Measurements from ENCODE around the gene SPG7. TPM values are rescaled to one million over a fixed set of nuclear protein-coding genes. Genes with fewer than 3 reads are reported as not detected.

The SPG7 gene
- total and polyA plus RNA-seq, 4 experiments from 2014 or later: 46.4 to 160 (median 103) TPM

DNA sequence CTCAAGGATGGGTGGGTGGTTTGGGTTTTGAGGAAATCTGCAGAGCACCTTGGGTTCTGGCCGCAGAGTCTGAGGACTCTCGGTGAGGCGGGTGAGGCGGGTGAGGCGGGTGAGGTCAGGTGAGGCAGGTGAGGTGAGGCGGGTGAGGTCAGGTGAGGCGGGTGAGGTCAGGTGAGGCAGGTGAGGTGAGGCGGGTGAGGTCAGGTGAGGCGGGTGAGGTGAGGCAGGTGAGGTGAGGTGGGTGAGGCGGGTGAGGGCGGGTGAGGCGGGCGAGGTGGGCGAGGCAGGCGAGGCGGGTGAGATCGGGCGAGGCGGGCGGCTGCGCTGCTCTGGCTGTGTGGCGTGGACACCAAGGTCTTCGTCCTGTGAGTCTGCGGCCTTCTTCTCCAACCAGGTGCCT, 28.2 kb downstream of the SPG7 start:
- intact Hi-C loops (cut with micrococcal nuclease): no loop called here
- H3K27me3 Mint-ChIP-seq: no peaks in the 10 kb centered on the region
- H3K4me3 Mint-ChIP-seq: no peak overlapping the region
- no peak for DNase-seq
- Histone ChIP-seq H3K4me1 (ENCODE audit: insufficient read depth, low read length) (peaks cover 25% of the 10 kb centered on the region), H3K27me3 (ENCODE audit: insufficient read depth, low read length) (no peaks in the 10 kb centered on the region), H3K4me3 (ENCODE audit: low read length in 2 of 2) (no peak overlapping the region), H3K36me3 (ENCODE audit: insufficient read depth, low read length) (peaks cover 31% of the 10 kb centered on the region), H3K9me3 (ENCODE audit: control insufficient read depth in 1 of 2, low read length in 2 of 2) (no peaks in the 10 kb centered on the region), H3K27ac (ENCODE audit: low read depth, low read length) (no peak overlapping the region)
- CTCF ChIA-PET (ENCODE audit: partially characterized antibody): no interaction called here
- no peaks in the 10 kb centered on the region for H3K9me3 Mint-ChIP-seq
- peaks cover 15 to 41% of the 10 kb centered on the region in 2 donors for H3K36me3 Mint-ChIP-seq
- H3K27ac Mint-ChIP-seq: peak overlapping the region in 4 of 7 donors; percentile 23 to 64 (median 46)
- H3K4me1 Mint-ChIP-seq: peaks cover 16 to 27% (median 20%) of the 10 kb centered on the region in 4 donors
- POLR2A ChIA-PET (ENCODE audit: partially characterized antibody): no interaction called here

DNA sequence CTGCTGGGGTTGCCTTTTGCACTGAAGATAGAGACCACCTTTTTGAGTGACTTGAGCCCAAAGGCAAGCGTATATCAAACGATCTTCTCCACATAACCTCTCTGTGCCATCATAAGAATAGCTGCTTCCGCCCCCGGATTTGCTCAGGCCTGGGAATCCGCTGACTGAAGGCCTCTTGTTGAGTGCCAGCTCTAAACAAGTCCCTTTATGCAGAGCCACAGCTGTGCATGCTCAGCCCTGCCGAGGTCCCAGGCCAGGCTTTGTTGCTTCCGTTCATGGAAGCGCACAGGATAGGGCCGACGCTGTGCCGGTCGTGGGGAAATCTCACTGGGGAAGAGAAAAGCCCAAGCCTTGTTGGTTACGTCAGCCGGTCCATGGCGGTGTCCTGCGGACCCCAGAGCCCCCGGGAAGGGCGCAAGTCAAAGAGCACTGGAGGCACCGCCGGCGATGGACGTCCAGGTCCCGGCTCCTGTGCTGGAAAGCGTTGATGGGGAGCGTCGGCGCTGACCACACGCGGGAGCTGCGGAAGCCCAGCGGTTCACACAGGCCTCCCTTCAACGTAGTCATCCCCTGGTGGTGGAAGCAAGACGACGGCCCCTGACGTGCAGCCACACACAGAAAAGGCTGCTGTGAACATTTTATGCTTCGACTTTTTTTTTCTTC, 28.8 kb downstream of the SPG7 start:
- Histone ChIP-seq H3K9me3 (ENCODE audit: control insufficient read depth in 1 of 2, low read length in 2 of 2) (no peaks in the 10 kb centered on the region), H3K4me1 (ENCODE audit: insufficient read depth, low read length) (peaks cover 25% of the 10 kb centered on the region), H3K36me3 (ENCODE audit: insufficient read depth, low read length) (peaks cover 27% of the 10 kb centered on the region), H3K27me3 (ENCODE audit: insufficient read depth, low read length) (no peaks in the 10 kb centered on the region), H3K27ac (ENCODE audit: low read depth, low read length) (no peak overlapping the region), H3K4me3 (ENCODE audit: low read length in 2 of 2) (no peak overlapping the region)
- Mint-ChIP-seq H3K27ac (peak overlapping the region in 5 of 7 donors; percentile 23 to 87 (median 50)), H3K4me3 (no peak overlapping the region), H3K27me3 (no peaks in the 10 kb centered on the region), H3K36me3 (peaks cover 15 to 39% of the 10 kb centered on the region in 2 donors), H3K4me1 (peaks cover 16 to 27% (median 20%) of the 10 kb centered on the region in 4 donors), H3K9me3 (no peaks in the 10 kb centered on the region)
- DNase-seq: no peak
- intact Hi-C loops (cut with micrococcal nuclease): no loop called here
- ChIA-PET POLR2A (ENCODE audit: partially characterized antibody) (no interaction called here), CTCF (ENCODE audit: partially characterized antibody) (interaction anchor here (0.6 kb wide), 1 partner anchor 34 kb away, joined by 3 read pairs; no protein-coding TSS in a partner anchor)

DNA sequence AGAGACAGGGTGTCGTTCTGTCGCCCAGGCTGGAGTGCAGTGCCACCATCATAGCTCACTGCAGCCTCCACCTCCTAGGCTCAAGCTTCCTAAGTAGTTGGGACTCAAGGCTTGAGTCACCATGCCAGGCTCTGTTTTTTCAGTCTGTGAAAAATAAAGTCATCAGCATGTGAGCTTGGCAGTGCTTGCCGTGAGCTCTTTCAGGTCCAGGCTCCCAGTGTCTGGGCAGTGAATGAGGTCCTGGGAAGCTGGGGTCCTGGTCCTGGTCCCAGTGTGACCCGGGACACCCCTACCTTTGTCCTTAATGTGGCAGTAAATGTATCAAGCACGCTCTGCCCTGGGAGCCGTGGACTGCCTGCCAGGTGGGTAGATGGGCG, 29.3 kb downstream of the SPG7 start:
- DNase-seq: no peak
- H3K27me3 Mint-ChIP-seq: no peaks in the 10 kb centered on the region
- peaks cover 13 to 40% of the 10 kb centered on the region in 2 donors for H3K36me3 Mint-ChIP-seq
- no peaks in the 10 kb centered on the region for H3K27me3 ChIP-seq (ENCODE audit: insufficient read depth, low read length)
- no peak overlapping the region for H3K4me3 ChIP-seq (ENCODE audit: low read length in 2 of 2)
- peaks cover 25% of the 10 kb centered on the region for H3K4me1 ChIP-seq (ENCODE audit: insufficient read depth, low read length)
- intact Hi-C loops (cut with micrococcal nuclease): no loop called here
- CTCF ChIA-PET (ENCODE audit: partially characterized antibody): no interaction called here
- peaks cover 24% of the 10 kb centered on the region for H3K36me3 ChIP-seq (ENCODE audit: insufficient read depth, low read length)
- POLR2A ChIA-PET (ENCODE audit: partially characterized antibody): no interaction called here
- H3K27ac ChIP-seq (ENCODE audit: low read depth, low read length): no peak overlapping the region
- H3K27ac Mint-ChIP-seq: peak overlapping the region in 1 of 7 donors; percentile 25
- no peak overlapping the region for H3K4me3 Mint-ChIP-seq
- peaks cover 16 to 27% (median 20%) of the 10 kb centered on the region in 4 donors for H3K4me1 Mint-ChIP-seq
- no peaks in the 10 kb centered on the region for H3K9me3 Mint-ChIP-seq
- no peaks in the 10 kb centered on the region for H3K9me3 ChIP-seq (ENCODE audit: control insufficient read depth in 1 of 2, low read length in 2 of 2)

DNA sequence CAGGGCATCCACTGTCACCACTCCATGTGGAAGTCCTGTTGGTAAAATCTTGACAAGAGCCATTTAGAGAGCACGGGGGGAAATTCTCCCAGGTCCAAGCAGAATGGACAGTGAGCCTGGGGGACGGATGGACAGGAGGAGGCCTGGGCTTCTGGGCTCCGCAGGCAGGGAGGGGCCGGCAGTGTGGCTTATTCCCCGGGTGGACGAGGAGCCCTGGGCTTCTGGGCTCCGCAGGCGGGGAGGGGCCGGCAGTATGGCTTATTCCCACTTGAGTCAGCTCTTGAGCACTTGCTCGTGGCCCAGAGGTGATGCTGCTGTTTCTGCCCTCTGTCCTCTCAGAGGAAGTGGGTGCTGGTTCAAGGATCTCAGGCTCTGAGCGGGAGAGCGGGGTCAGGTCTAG, 30.1 kb downstream of the SPG7 start:
- H3K4me3 Mint-ChIP-seq: no peak overlapping the region
- H3K36me3 ChIP-seq (ENCODE audit: insufficient read depth, low read length): peaks cover 20% of the 10 kb centered on the region
- H3K4me3 ChIP-seq (ENCODE audit: low read length in 2 of 2): no peak overlapping the region
- ChIA-PET CTCF (ENCODE audit: partially characterized antibody) (no interaction called here), POLR2A (ENCODE audit: partially characterized antibody) (no interaction called here)
- H3K36me3 Mint-ChIP-seq: peaks cover 11 to 42% of the 10 kb centered on the region in 2 donors
- H3K27me3 ChIP-seq (ENCODE audit: insufficient read depth, low read length): no peaks in the 10 kb centered on the region
- no peaks in the 10 kb centered on the region for H3K9me3 Mint-ChIP-seq
- intact Hi-C loops (cut with micrococcal nuclease): no loop called here
- peaks cover 16 to 27% (median 20%) of the 10 kb centered on the region in 4 donors for H3K4me1 Mint-ChIP-seq
- H3K4me1 ChIP-seq (ENCODE audit: insufficient read depth, low read length): peaks cover 24% of the 10 kb centered on the region
- peak overlapping the region in 1 of 7 donors; percentile 22 for H3K27ac Mint-ChIP-seq
- H3K27me3 Mint-ChIP-seq: no peaks in the 10 kb centered on the region
- no peak for DNase-seq
- no peaks in the 10 kb centered on the region for H3K9me3 ChIP-seq (ENCODE audit: control insufficient read depth in 1 of 2, low read length in 2 of 2)
- no peak overlapping the region for H3K27ac ChIP-seq (ENCODE audit: low read depth, low read length)

DNA sequence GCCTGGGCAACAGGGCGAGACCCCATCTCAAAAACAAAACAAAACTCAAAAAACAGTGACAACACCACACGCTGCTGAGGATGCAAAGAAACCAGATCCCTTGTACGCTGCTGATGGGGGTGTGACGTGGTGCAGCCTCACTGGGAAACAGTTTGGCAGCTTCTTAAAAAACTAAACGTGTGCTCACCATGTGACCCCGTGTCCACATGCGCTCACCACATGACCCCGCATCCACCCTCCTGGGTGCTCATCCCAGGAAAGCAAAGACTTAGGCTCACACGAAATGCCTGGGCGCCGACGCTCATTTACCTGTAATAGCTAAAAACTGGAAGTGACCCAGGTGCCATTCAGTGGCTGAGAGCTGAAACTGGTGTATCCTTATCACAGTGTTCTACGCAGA, 32.4 kb downstream of the SPG7 start:
- Mint-ChIP-seq H3K4me3 (peak overlapping the region in 2 of 8 donors; percentile 7 to 41), H3K9me3 (no peaks in the 10 kb centered on the region), H3K27me3 (no peaks in the 10 kb centered on the region), H3K27ac (no peak overlapping the region), H3K4me1 (peaks cover 0 to 4% (median under 1%) of the 10 kb centered on the region in 4 donors), H3K36me3 (peaks cover 6 to 32% of the 10 kb centered on the region in 2 donors)
- peaks cover 11% of the 10 kb centered on the region for H3K36me3 ChIP-seq (ENCODE audit: insufficient read depth, low read length)
- no peak overlapping the region for H3K27ac ChIP-seq (ENCODE audit: low read depth, low read length)
- H3K4me1 ChIP-seq (ENCODE audit: insufficient read depth, low read length): peaks cover 2% of the 10 kb centered on the region
- CTCF ChIA-PET (ENCODE audit: partially characterized antibody): interaction anchor here (1.2 to 1.4 kb wide), 2 partner anchors 12 to 13 kb away, joined by 3 to 4 read pairs; no protein-coding TSS in a partner anchor
- H3K27me3 ChIP-seq (ENCODE audit: insufficient read depth, low read length): no peaks in the 10 kb centered on the region
- intact Hi-C loops (cut with micrococcal nuclease): no loop called here
- H3K9me3 ChIP-seq (ENCODE audit: control insufficient read depth in 1 of 2, low read length in 2 of 2): no peaks in the 10 kb centered on the region
- no peak for DNase-seq
- POLR2A ChIA-PET (ENCODE audit: partially characterized antibody): no interaction called here
- H3K4me3 ChIP-seq (ENCODE audit: low read length in 2 of 2): no peak overlapping the region

DNA sequence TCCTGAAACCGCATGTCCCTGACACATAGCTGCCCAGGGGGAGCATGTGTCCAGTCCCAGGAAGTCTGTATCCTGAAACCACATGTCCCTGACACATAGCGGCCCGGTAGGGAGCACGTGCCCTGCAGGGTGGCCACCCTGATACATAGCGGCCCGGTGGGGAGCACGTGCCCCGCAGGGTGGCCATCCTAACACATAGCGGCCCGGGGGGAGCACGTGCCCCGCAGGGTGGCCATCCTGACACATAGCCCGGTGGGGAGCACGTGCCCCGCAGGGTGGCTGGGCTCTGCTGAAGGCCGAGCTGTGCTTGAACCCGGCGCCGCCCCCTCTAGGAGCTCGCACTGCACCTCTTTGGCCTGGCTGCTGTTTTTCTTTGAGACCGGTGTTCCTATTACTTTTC, 33.6 kb downstream of the SPG7 start:
- intact Hi-C loops (cut with micrococcal nuclease): no loop called here
- H3K4me3 Mint-ChIP-seq: no peak overlapping the region
- no peaks in the 10 kb centered on the region for H3K4me1 ChIP-seq (ENCODE audit: insufficient read depth, low read length)
- no peak overlapping the region for H3K27ac ChIP-seq (ENCODE audit: low read depth, low read length)
- ChIA-PET CTCF (ENCODE audit: partially characterized antibody) (no interaction called here), POLR2A (ENCODE audit: partially characterized antibody) (no interaction called here)
- DNase-seq: no peak
- peaks cover 11% of the 10 kb centered on the region for H3K36me3 ChIP-seq (ENCODE audit: insufficient read depth, low read length)
- no peak overlapping the region for H3K27ac Mint-ChIP-seq
- no peaks in the 10 kb centered on the region for H3K27me3 ChIP-seq (ENCODE audit: insufficient read depth, low read length)
- no peak overlapping the region for H3K4me3 ChIP-seq (ENCODE audit: low read length in 2 of 2)
- H3K9me3 ChIP-seq (ENCODE audit: control insufficient read depth in 1 of 2, low read length in 2 of 2): no peaks in the 10 kb centered on the region
- peaks cover 6 to 33% of the 10 kb centered on the region in 2 donors for H3K36me3 Mint-ChIP-seq
- peaks cover 0 to 3% (median under 1%) of the 10 kb centered on the region in 4 donors for H3K4me1 Mint-ChIP-seq
- no peaks in the 10 kb centered on the region for H3K27me3 Mint-ChIP-seq
- H3K9me3 Mint-ChIP-seq: no peaks in the 10 kb centered on the region

DNA sequence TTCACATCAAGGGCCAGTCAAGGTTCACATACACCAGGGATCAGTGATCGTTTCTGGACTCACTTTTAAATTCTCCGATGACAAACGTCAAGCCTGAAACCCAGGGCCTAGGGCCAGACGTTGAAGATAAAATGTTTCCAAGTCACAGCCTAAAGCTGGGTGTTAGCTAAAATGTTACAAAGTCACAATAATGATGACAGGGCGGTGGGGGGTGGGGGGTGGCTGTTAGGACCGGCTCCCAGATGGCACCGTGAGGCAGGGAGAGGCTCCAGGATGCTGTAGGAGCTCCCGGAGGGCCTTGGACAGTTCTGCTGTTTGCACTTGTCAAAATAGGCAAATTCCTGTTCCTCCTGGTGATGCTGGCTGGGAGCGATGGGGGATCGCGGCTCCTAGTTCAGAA, 35.9 kb downstream of the SPG7 start:
- POLR2A ChIA-PET (ENCODE audit: partially characterized antibody): no interaction called here
- intact Hi-C loops (cut with micrococcal nuclease): no loop called here
- Mint-ChIP-seq H3K27ac (no peak overlapping the region), H3K4me1 (peaks cover 6 to 10% (median 7%) of the 10 kb centered on the region in 4 donors), H3K4me3 (no peak overlapping the region), H3K9me3 (peaks cover 0 to 2% (median 0%) of the 10 kb centered on the region in 8 donors), H3K27me3 (no peaks in the 10 kb centered on the region), H3K36me3 (peaks cover 13 to 41% of the 10 kb centered on the region in 2 donors)
- Histone ChIP-seq H3K36me3 (ENCODE audit: insufficient read depth, low read length) (peaks cover 8% of the 10 kb centered on the region), H3K9me3 (ENCODE audit: control insufficient read depth in 1 of 2, low read length in 2 of 2) (no peaks in the 10 kb centered on the region), H3K4me3 (ENCODE audit: low read length in 2 of 2) (no peak overlapping the region), H3K4me1 (ENCODE audit: insufficient read depth, low read length) (peaks cover 8% of the 10 kb centered on the region), H3K27ac (ENCODE audit: low read depth, low read length) (no peak overlapping the region), H3K27me3 (ENCODE audit: insufficient read depth, low read length) (no peaks in the 10 kb centered on the region)
- DNase-seq: no peak
- CTCF ChIA-PET (ENCODE audit: partially characterized antibody): no interaction called here
